GM21526 (cell line): ENCODE results near the gene PPIG.
"Not testable (repeated sequence)": the region's sequence is repeated elsewhere in the genome, so short reads cannot be mapped to it uniquely, and the experiment has no call there.

Source experiments
- ATAC-seq: cut with Tn5 transposase; IDR thresholded peaks from one replicate; pipeline ENCODE4 v1.9.1; 2021; ENCODE audit warnings: moderate library complexity; ENCODE audit not compliant: unreplicated experiment, low FRiP score

Gene PPIG

GRCh38 chr2:169585673-169586072 is 1.5 kb downstream of the PPIG start:
- no peak for ATAC-seq

GRCh38 chr2:169590804-169591203 is 6.7 kb downstream of the PPIG start:
- no peak for ATAC-seq

- not testable (repeated sequence) for ATAC-seq
These were observed 12.4 kb downstream of the PPIG start for GRCh38 chr2:169596546-169596945.

- no peak for ATAC-seq
These were observed 14.8 kb downstream of the PPIG start for GRCh38 chr2:169598982-169599381.

- ATAC-seq = no peak
These were observed 15.4 kb downstream of the PPIG start for GRCh38 chr2:169599568-169599967.

- ATAC-seq = no peak
These were observed 25.1 kb downstream of the PPIG start for GRCh38 chr2:169609264-169609663.

GRCh38 chr2:169613876-169614275 is 29.7 kb downstream of the PPIG start:
- ATAC-seq = no peak

GRCh38 chr2:169615982-169616381 is 31.8 kb downstream of the PPIG start:
- not testable (repeated sequence) for ATAC-seq

GRCh38 chr2:169619946-169620345 is 35.8 kb downstream of the PPIG start:
- no peak for ATAC-seq

- ATAC-seq = no peak
These were observed 36.4 kb downstream of the PPIG start for GRCh38 chr2:169620509-169620908.

- no peak for ATAC-seq
These were observed 39.1 kb downstream of the PPIG start for GRCh38 chr2:169623235-169623634.

GRCh38 chr2:169625781-169626180 is 41.6 kb downstream of the PPIG start:
- ATAC-seq = no peak

- ATAC-seq = no peak
These were observed 52.4 kb downstream of the PPIG start for GRCh38 chr2:169636440-169637097.

- no peak for ATAC-seq
These were observed 53.5 kb downstream of the PPIG start for GRCh38 chr2:169637620-169638019.

GRCh38 chr2:169640104-169640503 is 56.0 kb downstream of the PPIG start:
- no peak for ATAC-seq

GRCh38 chr2:169641464-169641863 is 57.3 kb downstream of the PPIG start:
- ATAC-seq = no peak

- no peak for ATAC-seq
These were observed 60.0 kb downstream of the PPIG start for GRCh38 chr2:169644173-169644572.

- ATAC-seq = no peak
These were observed 63.3 kb downstream of the PPIG start for GRCh38 chr2:169647496-169647895.

- no peak for ATAC-seq
These were observed 65.1 kb downstream of the PPIG start for GRCh38 chr2:169649278-169649677.

- ATAC-seq = no peak
These were observed 69.5 kb downstream of the PPIG start for GRCh38 chr2:169653636-169654035.

- no peak for ATAC-seq
These were observed 72.0 kb downstream of the PPIG start for GRCh38 chr2:169656164-169656563.

- no peak for ATAC-seq
These were observed 74.7 kb downstream of the PPIG start for GRCh38 chr2:169658877-169659276.

GRCh38 chr2:169659320-169659719 is 75.2 kb downstream of the PPIG start:
- ATAC-seq = no peak
